WTC11 (cell line): Measurements from ENCODE around the gene SAYSD1.

Experiments used
- CREM ChIP-seq: sonication (generic); formaldehyde crosslinking; IDR thresholded peaks from 2 replicates; pipeline ENCODE4 v1.8.1; 2022; ENCODE audit warnings: mild to moderate bottlenecking, missing genetic modification reagents, moderate library complexity
- ELF4 ChIP-seq: sonication (generic); formaldehyde crosslinking; IDR thresholded peaks from 2 replicates; pipeline ENCODE4 v1.8.1; 2022; ENCODE audit warnings: low read depth, mild to moderate bottlenecking, moderate library complexity, missing genetic modification reagents
- KAT7 ChIP-seq: sonication (generic); formaldehyde crosslinking; IDR thresholded peaks from 2 replicates; pipeline ENCODE4 v1.8.1; 2023; ENCODE audit warnings: missing genetic modification reagents, mild to moderate bottlenecking, borderline replicate concordance
- NR2C2 ChIP-seq: sonication (generic); formaldehyde crosslinking; IDR thresholded peaks from 2 replicates; pipeline ENCODE4 v1.8.0; 2022; ENCODE audit warnings: mild to moderate bottlenecking, missing genetic modification reagents
- SP1 ChIP-seq: sonication (generic); formaldehyde crosslinking; conservative IDR thresholded peaks from 2 replicates; pipeline ENCODE4 v1.8.1; 2022; ENCODE audit warnings: missing genetic modification reagents
- TEAD4 ChIP-seq: sonication (generic); formaldehyde crosslinking; IDR thresholded peaks from 2 replicates; pipeline ENCODE4 v1.8.0; 2022; ENCODE audit warnings: mild to moderate bottlenecking, missing genetic modification reagents
- ZNF232 ChIP-seq: sonication (generic); formaldehyde crosslinking; IDR thresholded peaks from 2 replicates; pipeline ENCODE4 v1.8.0; 2022; ENCODE audit warnings: mild to moderate bottlenecking, missing genetic modification reagents
- TF ChIP-seq, protein P1 (sequence below): sonication (generic); formaldehyde crosslinking; IDR thresholded peaks from 2 replicates; pipeline ENCODE4 v1.8.1; 2023; ENCODE audit warnings: mild to moderate bottlenecking, missing genetic modification reagents, moderate library complexity
- TF ChIP-seq, protein P2 (sequence below): fragments of 200-600 bp; IDR thresholded peaks from 2 replicates; pipeline ENCODE4 v1.8.0; 2022; ENCODE audit warnings: antibody characterized with exemption
- TF ChIP-seq, protein P3 (sequence below): sonication (generic); formaldehyde crosslinking; IDR thresholded peaks from 2 replicates; pipeline ENCODE4 v1.8.0; 2022; ENCODE audit warnings: mild to moderate bottlenecking, missing genetic modification reagents
- TF ChIP-seq, protein P4 (sequence below): sonication (generic); formaldehyde crosslinking; IDR thresholded peaks from 2 replicates; pipeline ENCODE4 v1.8.1; 2022; ENCODE audit warnings: mild to moderate bottlenecking, moderate library complexity, missing genetic modification reagents
- TF ChIP-seq, protein P5 (sequence below): sonication (generic); formaldehyde crosslinking; IDR thresholded peaks from 2 replicates; pipeline ENCODE4 v1.8.0; 2022; ENCODE audit warnings: mild to moderate bottlenecking, missing genetic modification reagents

DNA sequence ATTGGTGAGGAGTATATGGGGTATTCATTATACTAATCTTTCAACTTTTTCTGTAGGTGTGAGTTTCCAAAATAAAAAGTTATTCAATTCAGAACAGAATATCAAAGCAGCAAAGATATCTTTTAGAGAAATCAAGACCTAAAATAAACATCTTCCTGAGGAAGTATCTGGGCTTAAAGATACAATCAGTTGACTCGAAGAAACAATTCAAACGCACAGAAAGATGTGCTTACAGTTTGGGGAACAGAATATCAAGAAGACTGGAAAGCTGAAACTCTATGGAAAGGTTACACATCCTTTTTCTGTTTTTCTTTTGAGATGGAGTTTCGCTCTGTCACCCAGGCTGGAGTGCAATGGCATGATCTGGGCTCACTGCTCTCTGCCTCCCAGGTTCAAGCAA is 36.2 kb upstream of the SAYSD1 start:
- TF ChIP-seq TEAD4 (no peak), ZNF232 (CRISPR knock-in tag) (no peak), ELF4 (CRISPR knock-in tag) (no peak), CREM (CRISPR knock-in tag) (no peak), NR2C2 (CRISPR knock-in tag) (no peak), SP1 (CRISPR knock-in tag) (no peak), KAT7 (CRISPR knock-in tag) (no peak)
- TF ChIP-seq, protein P1, sequence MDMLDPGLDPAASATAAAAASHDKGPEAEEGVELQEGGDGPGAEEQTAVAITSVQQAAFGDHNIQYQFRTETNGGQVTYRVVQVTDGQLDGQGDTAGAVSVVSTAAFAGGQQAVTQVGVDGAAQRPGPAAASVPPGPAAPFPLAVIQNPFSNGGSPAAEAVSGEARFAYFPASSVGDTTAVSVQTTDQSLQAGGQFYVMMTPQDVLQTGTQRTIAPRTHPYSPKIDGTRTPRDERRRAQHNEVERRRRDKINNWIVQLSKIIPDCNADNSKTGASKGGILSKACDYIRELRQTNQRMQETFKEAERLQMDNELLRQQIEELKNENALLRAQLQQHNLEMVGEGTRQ = no peak
- TF ChIP-seq, protein P2, sequence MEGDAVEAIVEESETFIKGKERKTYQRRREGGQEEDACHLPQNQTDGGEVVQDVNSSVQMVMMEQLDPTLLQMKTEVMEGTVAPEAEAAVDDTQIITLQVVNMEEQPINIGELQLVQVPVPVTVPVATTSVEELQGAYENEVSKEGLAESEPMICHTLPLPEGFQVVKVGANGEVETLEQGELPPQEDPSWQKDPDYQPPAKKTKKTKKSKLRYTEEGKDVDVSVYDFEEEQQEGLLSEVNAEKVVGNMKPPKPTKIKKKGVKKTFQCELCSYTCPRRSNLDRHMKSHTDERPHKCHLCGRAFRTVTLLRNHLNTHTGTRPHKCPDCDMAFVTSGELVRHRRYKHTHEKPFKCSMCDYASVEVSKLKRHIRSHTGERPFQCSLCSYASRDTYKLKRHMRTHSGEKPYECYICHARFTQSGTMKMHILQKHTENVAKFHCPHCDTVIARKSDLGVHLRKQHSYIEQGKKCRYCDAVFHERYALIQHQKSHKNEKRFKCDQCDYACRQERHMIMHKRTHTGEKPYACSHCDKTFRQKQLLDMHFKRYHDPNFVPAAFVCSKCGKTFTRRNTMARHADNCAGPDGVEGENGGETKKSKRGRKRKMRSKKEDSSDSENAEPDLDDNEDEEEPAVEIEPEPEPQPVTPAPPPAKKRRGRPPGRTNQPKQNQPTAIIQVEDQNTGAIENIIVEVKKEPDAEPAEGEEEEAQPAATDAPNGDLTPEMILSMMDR = no peak
- TF ChIP-seq, protein P3, sequence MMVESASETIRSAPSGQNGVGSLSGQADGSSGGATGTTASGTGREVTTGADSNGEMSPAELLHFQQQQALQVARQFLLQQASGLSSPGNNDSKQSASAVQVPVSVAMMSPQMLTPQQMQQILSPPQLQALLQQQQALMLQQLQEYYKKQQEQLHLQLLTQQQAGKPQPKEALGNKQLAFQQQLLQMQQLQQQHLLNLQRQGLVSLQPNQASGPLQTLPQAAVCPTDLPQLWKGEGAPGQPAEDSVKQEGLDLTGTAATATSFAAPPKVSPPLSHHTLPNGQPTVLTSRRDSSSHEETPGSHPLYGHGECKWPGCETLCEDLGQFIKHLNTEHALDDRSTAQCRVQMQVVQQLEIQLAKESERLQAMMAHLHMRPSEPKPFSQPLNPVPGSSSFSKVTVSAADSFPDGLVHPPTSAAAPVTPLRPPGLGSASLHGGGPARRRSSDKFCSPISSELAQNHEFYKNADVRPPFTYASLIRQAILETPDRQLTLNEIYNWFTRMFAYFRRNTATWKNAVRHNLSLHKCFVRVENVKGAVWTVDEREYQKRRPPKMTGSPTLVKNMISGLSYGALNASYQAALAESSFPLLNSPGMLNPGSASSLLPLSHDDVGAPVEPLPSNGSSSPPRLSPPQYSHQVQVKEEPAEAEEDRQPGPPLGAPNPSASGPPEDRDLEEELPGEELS (CRISPR knock-in tag) = no peak
- TF ChIP-seq, protein P4, sequence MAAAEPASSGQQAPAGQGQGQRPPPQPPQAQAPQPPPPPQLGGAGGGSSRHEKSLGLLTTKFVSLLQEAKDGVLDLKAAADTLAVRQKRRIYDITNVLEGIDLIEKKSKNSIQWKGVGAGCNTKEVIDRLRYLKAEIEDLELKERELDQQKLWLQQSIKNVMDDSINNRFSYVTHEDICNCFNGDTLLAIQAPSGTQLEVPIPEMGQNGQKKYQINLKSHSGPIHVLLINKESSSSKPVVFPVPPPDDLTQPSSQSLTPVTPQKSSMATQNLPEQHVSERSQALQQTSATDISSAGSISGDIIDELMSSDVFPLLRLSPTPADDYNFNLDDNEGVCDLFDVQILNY = no peak
- TF ChIP-seq, protein P5, sequence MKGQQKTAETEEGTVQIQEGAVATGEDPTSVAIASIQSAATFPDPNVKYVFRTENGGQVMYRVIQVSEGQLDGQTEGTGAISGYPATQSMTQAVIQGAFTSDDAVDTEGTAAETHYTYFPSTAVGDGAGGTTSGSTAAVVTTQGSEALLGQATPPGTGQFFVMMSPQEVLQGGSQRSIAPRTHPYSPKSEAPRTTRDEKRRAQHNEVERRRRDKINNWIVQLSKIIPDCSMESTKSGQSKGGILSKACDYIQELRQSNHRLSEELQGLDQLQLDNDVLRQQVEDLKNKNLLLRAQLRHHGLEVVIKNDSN = no peak
